HG02798 (cell line): ENCODE results near the gene DNAH5.

Source experiments
- ATAC-seq: cut with Tn5 transposase; IDR thresholded peaks from one replicate; pipeline ENCODE4 v1.9.1; 2021; ENCODE audit warnings: mild to moderate bottlenecking; ENCODE audit not compliant: unreplicated experiment, poor library complexity

The DNAH5 gene

DNA sequence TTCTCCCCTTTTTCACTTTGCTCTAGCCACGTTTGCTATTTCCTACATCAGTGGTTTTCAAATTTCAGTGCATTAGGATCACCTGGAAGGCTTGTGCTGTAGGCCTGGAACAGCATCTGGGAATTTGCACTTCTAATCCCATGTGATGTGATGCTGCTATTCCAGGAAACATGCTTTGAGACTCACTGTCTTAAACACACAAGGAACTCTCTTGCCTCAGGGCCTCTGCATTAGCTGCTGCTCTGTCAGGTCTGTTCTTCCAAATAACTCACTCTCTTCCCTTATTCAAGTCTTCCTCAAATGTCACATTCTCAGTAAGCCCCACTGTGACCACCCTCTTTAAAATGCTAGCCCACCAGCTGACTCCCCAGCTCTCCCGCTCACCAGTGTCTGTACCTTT lies 204.0 kb downstream of the DNAH5 start:
- no peak for ATAC-seq

DNA sequence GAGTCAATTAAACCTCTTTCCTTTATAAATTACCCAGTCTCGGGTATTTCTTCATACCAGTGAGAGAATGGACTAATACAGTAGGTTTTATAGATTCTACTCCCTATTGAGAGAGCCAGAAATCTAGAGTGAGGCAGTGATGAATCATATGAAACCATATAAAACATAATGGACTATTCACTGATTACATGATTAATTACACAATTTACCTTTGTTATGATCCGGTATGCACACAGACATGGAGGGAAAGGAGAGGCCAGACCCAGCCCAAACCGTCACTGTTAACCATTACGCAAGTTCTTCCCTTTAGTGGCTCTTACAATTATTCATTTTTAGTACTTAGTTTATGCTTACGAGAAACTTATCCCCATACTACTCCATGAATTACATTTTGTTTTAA lies 205.0 kb downstream of the DNAH5 start:
- ATAC-seq = no peak

- ATAC-seq = no peak
Observed at GRCh38 chr5:13735691-13736090, 208.8 kb downstream of the DNAH5 start.

- ATAC-seq = no peak
Observed at GRCh38 chr5:13731121-13731628, 213.3 kb downstream of the DNAH5 start.

DNA sequence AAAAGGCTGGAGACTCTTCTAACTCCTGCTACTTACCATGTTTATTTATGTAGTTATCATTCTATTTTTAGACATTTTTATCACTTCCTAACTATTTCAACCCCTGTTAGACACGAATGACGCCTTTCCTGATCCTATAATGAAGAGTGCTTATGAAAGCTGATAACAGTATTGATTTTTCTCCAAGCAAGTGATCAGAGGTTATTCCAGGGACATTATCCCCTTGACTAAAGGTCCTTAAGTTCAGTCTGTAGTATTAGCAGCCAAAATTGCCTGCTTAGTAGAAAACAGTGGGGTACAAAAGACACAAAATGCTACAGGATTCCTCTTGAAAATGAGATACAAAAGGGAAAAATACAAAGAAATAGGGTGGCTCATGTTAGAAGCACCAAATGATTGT lies 235.6 kb downstream of the DNAH5 start:
- no peak for ATAC-seq

- ATAC-seq = no peak
Observed at GRCh38 chr5:13708432-13708831, 236.1 kb downstream of the DNAH5 start.

GRCh38 chr5:13704396-13704795 lies 240.1 kb downstream of the DNAH5 start:
- ATAC-seq = no peak

DNA sequence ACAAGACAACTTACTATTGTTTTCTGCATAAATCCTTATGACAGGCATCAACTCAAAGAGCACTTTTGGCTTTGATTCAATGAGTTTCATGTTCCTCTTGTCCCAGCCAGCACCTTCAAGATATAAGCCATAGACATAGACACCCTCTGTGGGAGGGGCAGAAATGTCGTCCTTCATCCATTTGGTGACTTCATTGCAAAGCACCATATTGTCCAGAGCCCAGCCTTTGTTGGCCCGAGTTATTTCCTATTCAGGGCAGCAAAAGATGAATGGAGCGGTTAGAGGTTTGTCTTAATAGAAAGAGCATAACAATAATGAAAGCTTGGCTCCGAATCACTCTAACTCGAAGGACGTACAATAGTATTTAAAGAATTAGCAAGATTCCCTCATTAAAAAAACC lies 243.9 kb downstream of the DNAH5 start:
- ATAC-seq = no peak

DNA sequence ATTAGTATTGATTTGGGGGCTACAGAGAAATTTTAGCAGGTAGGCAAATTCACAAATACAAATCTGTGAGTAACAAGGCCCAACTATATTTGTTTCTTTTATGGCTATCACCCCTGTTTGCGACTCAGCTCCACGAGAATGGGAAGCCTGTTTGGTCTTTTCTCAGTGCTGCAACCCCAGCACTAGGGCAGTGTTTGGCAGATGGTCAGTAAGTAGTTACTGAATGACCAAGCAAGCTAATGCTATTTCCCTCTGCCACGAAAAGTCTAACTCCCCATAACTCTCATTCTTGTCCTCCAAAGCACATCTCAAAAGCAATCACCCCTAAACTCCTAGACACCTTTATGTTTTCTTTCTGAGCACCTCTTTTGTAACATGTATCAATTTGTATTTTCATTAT lies 245.6 kb downstream of the DNAH5 start:
- no peak for ATAC-seq

- ATAC-seq = no peak
Observed at GRCh38 chr5:13695076-13695712, 249.3 kb downstream of the DNAH5 start.

- ATAC-seq = no peak
Observed at GRCh38 chr5:13692172-13692571, 252.3 kb downstream of the DNAH5 start.

DNA sequence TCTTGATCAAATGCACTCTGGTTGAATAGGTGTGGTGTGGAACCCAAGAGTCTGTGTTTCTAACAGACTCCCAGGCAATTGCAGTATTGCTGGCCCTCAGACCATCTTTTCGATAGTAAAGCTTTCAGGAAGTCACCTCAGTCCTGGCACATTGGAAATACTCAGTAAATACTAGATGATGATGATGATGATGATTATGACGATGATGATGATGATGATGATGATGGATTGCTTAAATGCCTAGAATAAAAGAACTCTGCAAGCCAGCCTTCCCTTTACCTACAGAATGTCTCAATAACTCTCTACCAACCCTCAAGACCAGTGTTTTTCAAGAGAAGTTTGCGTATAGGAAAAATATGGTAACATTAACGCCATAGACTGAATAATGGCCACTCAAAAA lies 268.0 kb downstream of the DNAH5 start:
- ATAC-seq = no peak

DNA sequence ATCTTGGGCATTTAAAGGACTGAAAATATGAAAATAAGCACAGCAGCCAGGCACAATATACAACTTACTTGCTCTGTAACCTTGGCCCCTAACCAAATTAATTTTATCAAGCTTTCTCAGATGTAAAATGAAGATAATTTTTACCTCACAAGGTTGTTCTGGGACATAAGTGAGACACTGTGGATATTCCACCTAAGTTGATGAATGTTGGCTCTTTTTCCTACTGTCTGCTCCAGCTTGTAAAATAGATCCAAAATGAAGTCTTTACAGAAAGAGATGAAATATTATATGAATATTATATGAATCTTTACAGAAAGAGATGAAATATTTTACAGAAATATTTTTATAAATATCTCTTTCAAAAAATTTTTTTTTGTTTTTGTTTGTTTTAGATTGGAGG lies 270.1 kb downstream of the DNAH5 start:
- ATAC-seq = no peak

GRCh38 chr5:13673511-13673910 lies 271.0 kb downstream of the DNAH5 start:
- ATAC-seq = no peak

- no peak for ATAC-seq
Observed at GRCh38 chr5:13664377-13664776, 280.1 kb downstream of the DNAH5 start.

- no peak for ATAC-seq
Observed at GRCh38 chr5:13662626-13663025, 281.9 kb downstream of the DNAH5 start.

DNA sequence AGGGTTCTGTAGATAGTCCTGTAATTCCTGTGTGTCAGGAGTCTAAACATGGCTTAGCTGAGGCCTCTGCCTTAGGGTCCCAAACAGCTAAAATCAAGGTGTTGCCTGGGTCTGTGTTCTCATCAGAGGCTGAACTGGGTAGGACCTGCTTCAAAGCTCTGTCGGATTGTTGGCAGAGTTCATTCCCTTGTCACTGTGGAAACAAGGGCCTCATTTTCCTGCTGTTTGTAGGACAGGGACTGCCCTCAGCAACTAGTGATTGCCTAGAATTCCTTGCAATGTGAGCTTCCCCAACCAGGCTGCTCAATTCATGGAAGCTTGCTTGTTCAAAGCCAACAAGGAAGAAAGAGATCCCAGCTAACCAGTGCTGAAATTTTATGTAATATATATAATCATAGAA lies 283.2 kb downstream of the DNAH5 start:
- no peak for ATAC-seq

GRCh38 chr5:13660072-13660471 lies 284.4 kb downstream of the DNAH5 start:
- no peak for ATAC-seq

- ATAC-seq = no peak
Observed at GRCh38 chr5:13659391-13659790, 285.1 kb downstream of the DNAH5 start.

DNA sequence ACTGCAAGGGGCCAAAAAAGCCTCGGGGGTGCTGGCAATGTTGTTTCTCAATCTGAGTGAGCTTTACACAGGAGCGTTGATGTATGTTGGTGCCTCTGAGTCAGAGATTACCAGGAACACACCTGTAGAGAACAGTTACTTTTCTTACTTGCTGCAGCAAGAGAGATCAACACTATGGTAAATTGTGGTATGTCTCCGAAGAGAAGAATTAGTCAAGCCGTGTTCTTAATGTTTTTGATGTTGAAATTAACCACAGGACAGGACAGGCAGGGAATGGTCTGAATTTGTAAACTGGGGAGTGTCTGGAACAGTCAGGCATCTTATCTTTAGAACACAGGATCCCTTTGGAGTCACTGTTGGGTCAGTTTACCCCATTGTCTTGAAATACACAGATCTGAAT lies 285.7 kb downstream of the DNAH5 start:
- ATAC-seq = no peak

DNA sequence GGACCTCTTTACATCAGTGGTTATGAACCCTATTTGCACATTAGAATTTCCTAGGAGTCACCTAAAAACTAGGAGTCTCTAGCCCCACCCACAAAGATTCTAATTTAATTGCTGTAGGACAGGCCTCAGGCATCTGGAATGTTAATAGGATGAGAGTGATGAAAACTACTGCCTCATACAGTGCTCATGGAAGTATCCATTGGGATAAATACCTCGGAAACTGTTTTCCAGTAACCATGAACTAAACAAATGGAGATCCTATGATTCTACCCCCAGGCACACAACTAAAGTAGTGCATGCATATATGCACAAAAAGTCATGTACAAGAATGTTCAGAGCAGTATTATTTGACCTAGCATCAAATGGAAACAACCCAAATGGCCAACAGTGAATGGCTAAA lies 286.3 kb downstream of the DNAH5 start:
- ATAC-seq = no peak

- no peak for ATAC-seq
Observed at GRCh38 chr5:13653709-13654108, 290.8 kb downstream of the DNAH5 start.

- no peak for ATAC-seq
Observed at GRCh38 chr5:13649656-13650055, 294.8 kb downstream of the DNAH5 start.
